Liver (tissue), 3 donors: Measurements from ENCODE around the gene PAMR1.

Experiments
- FOXA1 ChIP-seq: IDR thresholded peaks from 2 replicates; pipeline ENCODE4 v1.6.1; 2016; ENCODE audit warnings: antibody characterized with exemption
- HNF4G ChIP-seq: IDR thresholded peaks from 2 replicates; pipeline ENCODE4 v1.6.1; 2016; ENCODE audit warnings: antibody characterized with exemption
- TAF1 ChIP-seq: conservative IDR thresholded peaks from 2 replicates; pipeline ENCODE4 v1.6.1; 2016; ENCODE audit warnings: antibody characterized with exemption, mild to moderate bottlenecking
- YY1 ChIP-seq: IDR thresholded peaks from 2 replicates; pipeline ENCODE4 v1.6.1; 2016; ENCODE audit warnings: antibody characterized with exemption, mild to moderate bottlenecking
- TF ChIP-seq, protein P1 (sequence below): fragments of 150-350 bp; IDR thresholded peaks from 2 replicates; pipeline ENCODE4 v1.5.1; 2017; ENCODE audit warnings: improper control_type of control experiment, low read depth, low read length; ENCODE audit not compliant: missing input control
- TF ChIP-seq, protein P2 (sequence below): IDR thresholded peaks from 2 replicates; pipeline ENCODE4 v1.6.1; 2016; ENCODE audit warnings: antibody characterized with exemption
- TF ChIP-seq, protein P3 (sequence below): IDR thresholded peaks from 2 replicates; pipeline ENCODE4 v1.6.1; 2016; ENCODE audit warnings: antibody characterized with exemption
- donor health status: healthy.
- donor health status: healthy.

DNA sequence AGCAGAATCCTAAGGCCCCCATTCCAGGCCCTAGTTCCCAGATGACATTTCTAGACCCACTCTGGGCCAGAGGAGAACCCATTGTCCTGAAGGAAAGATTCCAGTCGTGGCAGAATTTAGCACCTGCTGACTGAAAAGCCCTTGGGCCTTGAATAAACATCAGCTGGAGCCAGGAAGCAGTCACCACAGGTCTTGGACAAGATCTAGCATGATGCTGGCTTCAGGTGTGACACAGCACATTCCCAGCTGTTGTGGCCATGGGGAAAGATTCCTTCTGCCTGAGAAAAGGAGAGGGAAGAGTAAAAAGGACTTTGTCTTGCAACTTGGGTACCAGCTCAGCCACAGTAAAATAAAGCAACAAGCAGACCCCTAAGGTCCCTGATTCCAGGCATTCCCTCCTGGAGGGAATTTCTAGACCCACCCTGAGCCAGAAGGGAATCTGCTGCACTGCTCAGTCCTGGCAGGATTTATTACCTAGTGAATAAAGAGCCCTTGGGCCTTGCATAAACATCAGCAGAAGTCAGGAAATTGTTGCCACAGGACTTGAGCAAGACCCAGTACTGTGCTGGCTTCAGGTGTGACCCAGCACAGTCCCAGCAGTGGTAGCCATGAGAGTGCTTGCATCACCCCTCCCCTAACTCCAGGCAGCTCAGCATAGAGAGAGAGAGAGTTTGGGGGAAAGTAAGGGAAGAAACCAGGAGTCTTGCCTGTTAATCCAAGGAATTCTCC, 42.5 kb upstream of the PAMR1 start:
- TF ChIP-seq, protein P1, sequence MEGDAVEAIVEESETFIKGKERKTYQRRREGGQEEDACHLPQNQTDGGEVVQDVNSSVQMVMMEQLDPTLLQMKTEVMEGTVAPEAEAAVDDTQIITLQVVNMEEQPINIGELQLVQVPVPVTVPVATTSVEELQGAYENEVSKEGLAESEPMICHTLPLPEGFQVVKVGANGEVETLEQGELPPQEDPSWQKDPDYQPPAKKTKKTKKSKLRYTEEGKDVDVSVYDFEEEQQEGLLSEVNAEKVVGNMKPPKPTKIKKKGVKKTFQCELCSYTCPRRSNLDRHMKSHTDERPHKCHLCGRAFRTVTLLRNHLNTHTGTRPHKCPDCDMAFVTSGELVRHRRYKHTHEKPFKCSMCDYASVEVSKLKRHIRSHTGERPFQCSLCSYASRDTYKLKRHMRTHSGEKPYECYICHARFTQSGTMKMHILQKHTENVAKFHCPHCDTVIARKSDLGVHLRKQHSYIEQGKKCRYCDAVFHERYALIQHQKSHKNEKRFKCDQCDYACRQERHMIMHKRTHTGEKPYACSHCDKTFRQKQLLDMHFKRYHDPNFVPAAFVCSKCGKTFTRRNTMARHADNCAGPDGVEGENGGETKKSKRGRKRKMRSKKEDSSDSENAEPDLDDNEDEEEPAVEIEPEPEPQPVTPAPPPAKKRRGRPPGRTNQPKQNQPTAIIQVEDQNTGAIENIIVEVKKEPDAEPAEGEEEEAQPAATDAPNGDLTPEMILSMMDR, result no peak
- TF ChIP-seq HNF4G (no peak), YY1 (no peak), FOXA1 (no peak), TAF1 (no peak)
- TF ChIP-seq, protein P2, sequence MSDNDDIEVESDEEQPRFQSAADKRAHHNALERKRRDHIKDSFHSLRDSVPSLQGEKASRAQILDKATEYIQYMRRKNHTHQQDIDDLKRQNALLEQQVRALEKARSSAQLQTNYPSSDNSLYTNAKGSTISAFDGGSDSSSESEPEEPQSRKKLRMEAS, result no peak
- TF ChIP-seq, protein P3, sequence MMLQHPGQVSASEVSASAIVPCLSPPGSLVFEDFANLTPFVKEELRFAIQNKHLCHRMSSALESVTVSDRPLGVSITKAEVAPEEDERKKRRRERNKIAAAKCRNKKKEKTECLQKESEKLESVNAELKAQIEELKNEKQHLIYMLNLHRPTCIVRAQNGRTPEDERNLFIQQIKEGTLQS, result no peak
